ENCODE measurements around the gene DUSP22. TPM values are rescaled to one million over a fixed set of nuclear protein-coding genes. Genes with fewer than 3 reads are reported as not detected.

Gene DUSP22
- total and polyA plus RNA-seq, 9 of the 15 experiments (the other 6 are each of a cell fraction or from before 2014, with no cell fraction given), result 9.3 to 19.4 (median 11.8) TPM

DNA sequence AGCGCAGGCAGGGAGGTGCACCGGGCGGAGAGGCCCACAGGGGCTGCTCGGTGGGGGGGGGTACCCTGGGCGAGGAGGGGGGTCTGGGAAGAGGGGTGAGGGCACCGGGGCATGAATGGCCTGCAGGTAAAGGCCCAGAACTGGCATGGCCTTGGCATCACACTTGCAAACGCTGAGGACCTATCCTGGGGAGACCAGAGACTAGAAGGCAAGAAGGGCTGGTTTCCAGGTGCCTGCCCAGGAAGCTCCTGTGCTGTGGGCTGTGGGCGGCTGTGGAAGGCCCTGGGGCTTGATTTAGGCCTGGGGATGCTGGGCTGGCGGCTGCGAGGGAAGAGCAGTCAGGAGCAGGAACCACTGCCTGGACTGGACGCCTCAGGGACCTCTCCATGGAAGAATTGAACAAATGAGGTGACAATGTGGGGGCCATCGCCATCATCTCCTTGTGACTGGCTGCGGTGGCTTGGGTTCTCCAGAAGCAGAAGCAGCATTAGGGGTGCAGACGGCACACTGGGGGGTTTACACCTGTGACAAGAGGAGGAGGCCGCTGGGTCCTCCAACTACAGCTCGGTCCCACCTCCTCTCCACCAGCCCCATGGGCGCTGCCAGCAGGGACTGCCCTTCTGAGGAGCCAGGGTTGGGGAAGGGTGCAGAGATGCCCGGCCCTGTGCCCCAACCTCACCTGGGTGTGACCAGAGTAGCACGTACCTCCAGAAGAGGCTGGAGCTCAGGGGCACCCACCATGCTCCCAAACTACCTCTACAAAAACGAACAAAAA lies 67.2 kb downstream of the DUSP22 start:
- no TSS peak for BruUV-seq (replicated peaks)
- Histone ChIP-seq H3K27ac (ENCODE audit: extremely low read depth, low read depth, low read length) (no peak overlapping the region), H3K9ac (ENCODE audit: insufficient read depth in 1 of 2, low read depth in 2 of 2, low read length in 2 of 2) (no peak overlapping the region), H2AFZ (ENCODE audit: low read depth, low read length) (no peak overlapping the region), H3K9me3 (replicated peaks; ENCODE audit: control insufficient read depth, insufficient read depth, low read depth, low read length) (no peaks in the 10 kb centered on the region), H4K20me1 (replicated peaks; ENCODE audit: control insufficient read depth, insufficient read depth, low read length) (peaks cover 4% of the 10 kb centered on the region), H3K4me2 (ENCODE audit: insufficient read depth, low read length) (no peak overlapping the region), H3K27me3 (ENCODE audit: control insufficient read depth in 2 of 2, insufficient read depth in 2 of 2, low read length in 2 of 2) (peaks cover 58 to 82% of the 10 kb centered on the region in 2 experiments), H3K4me1 (replicated peaks in 1 of 2; ENCODE audit: control insufficient read depth in 2 of 2, insufficient read depth in 2 of 2, low read length in 2 of 2) (0 out of 5 replicates have a peak, but pooled peaks cover 0 to 2% of the 10 kb centered on the region in 2 experiments), H3K4me3 (no peak overlapping the region), H3K9me1 (ENCODE audit: control insufficient read depth, insufficient read depth, low read length) (no peaks in the 10 kb centered on the region), H3K36me3 (ENCODE audit: control insufficient read depth, insufficient read depth, low read length) (no peaks in the 10 kb centered on the region), H3K79me2 (ENCODE audit: control insufficient read depth, insufficient read depth, low read length) (no peaks in the 10 kb centered on the region)
- ChIA-PET CTCF (ENCODE audit: low intra/inter-chr PET ratio) (no interaction called here), POLR2A (interaction anchor here (0.5 to 1.5 kb wide), 5 partner anchors 14 to 79 kb away, joined by 3 to 4 read pairs (median 3); no protein-coding TSS in a partner anchor)
- 5% methylated on average over 19 of the region's 20 CpGs for WGBS (ENCODE audit: insufficient coverage, low coverage, missing lambda C conversion rate)
- FAIRE-seq, result no peak
- intact Hi-C loops (cut with micrococcal nuclease) (loop anchor here (5.0 kb wide), 1 partner anchor 142 kb away; no protein-coding TSS in a partner anchor), in situ Hi-C loops (cut with MboI) (no loop called here)
- no peak for DNase-seq (ENCODE audit: extremely low read depth in 1 of 4, low spot score in 3 of 4)
- no peak for ATAC-seq
- TF ChIP-seq JUNB (CRISPR knock-in tag; conservative IDR thresholded peaks at IDR 0.05), result no peak
- TF ChIP-seq, protein P1, sequence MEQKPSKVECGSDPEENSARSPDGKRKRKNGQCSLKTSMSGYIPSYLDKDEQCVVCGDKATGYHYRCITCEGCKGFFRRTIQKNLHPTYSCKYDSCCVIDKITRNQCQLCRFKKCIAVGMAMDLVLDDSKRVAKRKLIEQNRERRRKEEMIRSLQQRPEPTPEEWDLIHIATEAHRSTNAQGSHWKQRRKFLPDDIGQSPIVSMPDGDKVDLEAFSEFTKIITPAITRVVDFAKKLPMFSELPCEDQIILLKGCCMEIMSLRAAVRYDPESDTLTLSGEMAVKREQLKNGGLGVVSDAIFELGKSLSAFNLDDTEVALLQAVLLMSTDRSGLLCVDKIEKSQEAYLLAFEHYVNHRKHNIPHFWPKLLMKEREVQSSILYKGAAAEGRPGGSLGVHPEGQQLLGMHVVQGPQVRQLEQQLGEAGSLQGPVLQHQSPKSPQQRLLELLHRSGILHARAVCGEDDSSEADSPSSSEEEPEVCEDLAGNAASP (IDR thresholded peaks at IDR 0.05), result no peak
- TF ChIP-seq MXI1 (IDR thresholded peaks at IDR 0.05; ENCODE audit: low read depth, low read length), result no peak
- TF ChIP-seq ZNF316 (IDR thresholded peaks at IDR 0.05), result no peak
- no peak for TF ChIP-seq POU5F1 (IDR thresholded peaks at IDR 0.05; ENCODE audit: borderline replicate concordance, low read depth, low read length, partially characterized antibody)
- TF ChIP-seq ZNF785 (CRISPR knock-in tag; IDR thresholded peaks at IDR 0.05), result no peak
- TF ChIP-seq, protein P2, sequence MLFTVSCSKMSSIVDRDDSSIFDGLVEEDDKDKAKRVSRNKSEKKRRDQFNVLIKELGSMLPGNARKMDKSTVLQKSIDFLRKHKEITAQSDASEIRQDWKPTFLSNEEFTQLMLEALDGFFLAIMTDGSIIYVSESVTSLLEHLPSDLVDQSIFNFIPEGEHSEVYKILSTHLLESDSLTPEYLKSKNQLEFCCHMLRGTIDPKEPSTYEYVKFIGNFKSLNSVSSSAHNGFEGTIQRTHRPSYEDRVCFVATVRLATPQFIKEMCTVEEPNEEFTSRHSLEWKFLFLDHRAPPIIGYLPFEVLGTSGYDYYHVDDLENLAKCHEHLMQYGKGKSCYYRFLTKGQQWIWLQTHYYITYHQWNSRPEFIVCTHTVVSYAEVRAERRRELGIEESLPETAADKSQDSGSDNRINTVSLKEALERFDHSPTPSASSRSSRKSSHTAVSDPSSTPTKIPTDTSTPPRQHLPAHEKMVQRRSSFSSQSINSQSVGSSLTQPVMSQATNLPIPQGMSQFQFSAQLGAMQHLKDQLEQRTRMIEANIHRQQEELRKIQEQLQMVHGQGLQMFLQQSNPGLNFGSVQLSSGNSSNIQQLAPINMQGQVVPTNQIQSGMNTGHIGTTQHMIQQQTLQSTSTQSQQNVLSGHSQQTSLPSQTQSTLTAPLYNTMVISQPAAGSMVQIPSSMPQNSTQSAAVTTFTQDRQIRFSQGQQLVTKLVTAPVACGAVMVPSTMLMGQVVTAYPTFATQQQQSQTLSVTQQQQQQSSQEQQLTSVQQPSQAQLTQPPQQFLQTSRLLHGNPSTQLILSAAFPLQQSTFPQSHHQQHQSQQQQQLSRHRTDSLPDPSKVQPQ (CRISPR knock-in tag; IDR thresholded peaks at IDR 0.05; ENCODE audit: borderline replicate concordance), result no peak
- no peak for TF ChIP-seq MYBL2 (IDR thresholded peaks at IDR 0.05; ENCODE audit: low read depth)
- no peak for TF ChIP-seq MYBL2 (CRISPR knock-in tag; IDR thresholded peaks at IDR 0.05; ENCODE audit: borderline replicate concordance)
